GM12891 (cell line): ENCODE results near the gene ROMO1.

ENCODE experiments used
- POLR2A ChIP-seq: IDR thresholded peaks from 2 replicates; pipeline ENCODE4 v1.6.1; 2011; ENCODE audit warnings: low read depth, low read length, control low read depth
- POLR2AphosphoS5 ChIP-seq: IDR thresholded peaks from 2 replicates; pipeline ENCODE4 v1.6.1; 2011; ENCODE audit warnings: low read depth, low read length, control low read depth
- POU2F2 ChIP-seq: IDR thresholded peaks from 2 replicates; pipeline ENCODE4 v1.6.1; 2011; ENCODE audit warnings: low read depth, mild to moderate bottlenecking, control low read depth, low read length, moderate library complexity
- TAF1 ChIP-seq: IDR thresholded peaks from 2 replicates; pipeline ENCODE4 v1.6.1; 2011; ENCODE audit warnings: low read depth, low read length, control low read depth

- 0 out of 2 replicates have a peak, but pooled peaks have one; percentile 30 for TF ChIP-seq TAF1
- TF ChIP-seq POLR2A, result peak; percentile 67
- TF ChIP-seq POLR2AphosphoS5, result peak; percentile 73
- TF ChIP-seq POU2F2, result no peak; the same call in 1 of the 2 replicates
These were observed at the start of gene ROMO1, which contains the start of gene NFS1 for GRCh38 chr20:35699127-35699956.
